HepG2 (cell line): Measurements from ENCODE around the gene CIAO2B. TPM values are rescaled to one million over a fixed set of nuclear protein-coding genes. Genes with fewer than 3 reads are reported as not detected.

Source experiments
- ASH2L ChIP-seq: fragments of 300-600, 200-600 bp; sonication (generic); IDR thresholded peaks from 2 replicates; pipeline ENCODE4 v1.7.0; 2017; ENCODE audit warnings: low read depth, mild to moderate bottlenecking, moderate library complexity, mixed read lengths, low read length; ENCODE audit not compliant: insufficient read length
- FLYWCH1 ChIP-seq: sonication (generic); formaldehyde crosslinking; IDR thresholded peaks from 2 replicates; pipeline ENCODE4 v1.8.1; 2023; ENCODE audit warnings: mild to moderate bottlenecking, missing genetic modification reagents
- HIVEP1 ChIP-seq: sonication (generic); formaldehyde crosslinking; IDR thresholded peaks from 2 replicates; pipeline ENCODE4 v1.4.0; 2020; ENCODE audit warnings: mild to moderate bottlenecking, missing genetic modification reagents
- IRX3 ChIP-seq: sonication (generic); formaldehyde crosslinking; IDR thresholded peaks from 2 replicates; pipeline ENCODE4 v1.8.1; 2023; ENCODE audit warnings: mild to moderate bottlenecking, low read depth, missing genetic modification reagents, borderline replicate concordance
- MIER2 ChIP-seq: IDR thresholded peaks from 2 replicates; pipeline ENCODE4 v1.6.1; 2016; ENCODE audit warnings: missing biosample characterization, missing genetic modification reagents
- MZF1 ChIP-seq: sonication (generic); formaldehyde crosslinking; IDR thresholded peaks from 2 replicates; pipeline ENCODE4 v1.8.1; 2023; ENCODE audit warnings: mild to moderate bottlenecking, missing genetic modification reagents, borderline replicate concordance
- POLR2A ChIP-seq, 2 experiments: IDR thresholded peaks; 2 replicates each; pipeline ENCODE4 v1.6.1; 2011; ENCODE audit warnings: low read depth in 2 of 2, low read length in 2 of 2, mild to moderate bottlenecking in 1 of 2, moderate library complexity in 1 of 2; ENCODE audit not compliant: insufficient read depth in 1 of 2
- STAT5B ChIP-seq: sonication (generic); formaldehyde crosslinking; IDR thresholded peaks from 2 replicates; pipeline ENCODE4 v1.4.0; 2020; ENCODE audit warnings: missing genetic modification reagents
- ZNF101 ChIP-seq: sonication (generic); formaldehyde crosslinking; IDR thresholded peaks from 2 replicates; pipeline ENCODE4 v1.4.0; 2020; ENCODE audit warnings: mild to moderate bottlenecking, low read depth, missing genetic modification reagents, borderline replicate concordance
- ZNF121 ChIP-seq: sonication (generic); formaldehyde crosslinking; IDR thresholded peaks from 2 replicates; pipeline ENCODE4 v1.5.0; 2020; ENCODE audit warnings: mild to moderate bottlenecking, missing genetic modification reagents
- ZNF781 ChIP-seq: sonication (generic); formaldehyde crosslinking; IDR thresholded peaks from 2 replicates; pipeline ENCODE4 v1.5.1; 2020; ENCODE audit warnings: borderline replicate concordance, mild to moderate bottlenecking, missing genetic modification reagents; ENCODE audit errors: not compliant biosample characterization
- ZNF792 ChIP-seq: IDR thresholded peaks from 2 replicates; pipeline ENCODE4 v1.6.1; 2016
- ZSCAN29 ChIP-seq: sonication (generic); formaldehyde crosslinking; conservative IDR thresholded peaks from 2 replicates; pipeline ENCODE4 v1.4.0; 2020; ENCODE audit warnings: mild to moderate bottlenecking, missing genetic modification reagents
- polyA plus RNA-seq, 8 experiments: library from polyadenylated mRNA; depleted of rRNA in 3 of 8; stranded (reverse) in 7 of 8; unstranded in 1 of 8; fragments of >200 nt; fragmentation: Illumina TruSeq in 4 of 8; extraction: Trizol in 4 of 8; gene quantifications; 2 replicates each; pipeline versions ENCODE4 v1.2.1 to v1.2.3, GENCODE V29; 2011 to 2016; ENCODE audit warnings: low read depth in 4 of 8, missing spikeins in 1 of 8, mixed read lengths in 1 of 8; ENCODE audit not compliant: insufficient read depth in 1 of 8
- total RNA-seq, 5 experiments: library from RNA; depleted of rRNA; stranded (reverse); fragments of >200 nt; fragmentation: Illumina TruSeq; extraction: Trizol; gene quantifications; 2 replicates each; pipeline ENCODE4 v1.2.3, GENCODE V29; 2016; ENCODE audit warnings: low read depth in 1 of 5
- TF ChIP-seq, protein P1 (sequence below): sonication (generic); formaldehyde crosslinking; conservative IDR thresholded peaks from 2 replicates; pipeline ENCODE4 v1.8.0; 2022; ENCODE audit warnings: low read depth, missing genetic modification reagents
- TF ChIP-seq, protein P2 (sequence below): sonication (generic); formaldehyde crosslinking; IDR thresholded peaks from 2 replicates; pipeline ENCODE4 v1.5.0; 2020; ENCODE audit warnings: mild to moderate bottlenecking, low read depth, missing genetic modification reagents, borderline replicate concordance
- TF ChIP-seq, protein P3 (sequence below): sonication (generic); formaldehyde crosslinking; IDR thresholded peaks from 2 replicates; pipeline ENCODE4 v1.8.0; 2022; ENCODE audit warnings: mild to moderate bottlenecking, missing genetic modification reagents, borderline replicate concordance
- TF ChIP-seq, protein P4 (sequence below): sonication (generic); formaldehyde crosslinking; IDR thresholded peaks from 2 replicates; pipeline ENCODE4 v1.5.1; 2020; ENCODE audit warnings: mild to moderate bottlenecking, moderate library complexity, missing genetic modification reagents
- TF ChIP-seq, protein P5 (sequence below): sonication (generic); formaldehyde crosslinking; IDR thresholded peaks from 2 replicates; pipeline ENCODE4 v1.4.0; 2020; ENCODE audit warnings: missing genetic modification reagents, borderline replicate concordance

Gene CIAO2B
- total and polyA plus RNA-seq, 2 of the 13 experiments (the other 11 are each of a cell fraction or from before 2014, with no cell fraction given), result 157 to 293 TPM

DNA sequence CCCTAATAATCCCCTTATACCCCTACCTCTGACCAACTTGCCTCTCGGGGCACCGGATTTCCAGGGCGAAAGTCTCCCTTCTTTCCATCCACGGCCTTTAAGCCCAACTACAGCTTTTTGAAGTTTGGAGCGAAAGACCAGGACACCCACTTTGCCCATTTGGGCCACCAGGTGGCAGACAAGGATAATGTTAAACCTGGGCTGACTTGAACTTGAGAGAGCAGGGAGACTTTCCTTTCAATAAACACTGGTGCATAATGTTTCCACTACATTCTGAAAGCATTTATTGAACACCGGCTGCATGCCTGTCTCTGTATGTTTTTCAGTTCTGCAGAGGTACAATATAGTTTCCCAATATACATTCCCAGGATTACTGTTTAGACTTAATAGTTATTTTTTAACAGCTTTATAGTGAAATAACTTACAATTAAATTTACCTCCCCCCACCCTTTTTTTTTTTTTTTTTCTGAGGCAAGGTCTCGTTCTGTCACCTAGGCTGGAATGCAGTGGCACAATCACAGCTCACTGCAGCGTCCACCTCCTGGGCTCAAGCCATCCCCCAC is 20.0 kb upstream of the CIAO2B start (continued):
- TF ChIP-seq ASH2L, result no peak
- TF ChIP-seq ZNF792, result peak; percentile 59; the same call in 1 of the 2 replicates
- TF ChIP-seq POLR2A (IDR thresholded peaks at IDR 0.05; ENCODE audit: insufficient read depth in 1 of 2, low read depth in 2 of 2, low read length in 2 of 2), result no peak
- TF ChIP-seq, protein P1, sequence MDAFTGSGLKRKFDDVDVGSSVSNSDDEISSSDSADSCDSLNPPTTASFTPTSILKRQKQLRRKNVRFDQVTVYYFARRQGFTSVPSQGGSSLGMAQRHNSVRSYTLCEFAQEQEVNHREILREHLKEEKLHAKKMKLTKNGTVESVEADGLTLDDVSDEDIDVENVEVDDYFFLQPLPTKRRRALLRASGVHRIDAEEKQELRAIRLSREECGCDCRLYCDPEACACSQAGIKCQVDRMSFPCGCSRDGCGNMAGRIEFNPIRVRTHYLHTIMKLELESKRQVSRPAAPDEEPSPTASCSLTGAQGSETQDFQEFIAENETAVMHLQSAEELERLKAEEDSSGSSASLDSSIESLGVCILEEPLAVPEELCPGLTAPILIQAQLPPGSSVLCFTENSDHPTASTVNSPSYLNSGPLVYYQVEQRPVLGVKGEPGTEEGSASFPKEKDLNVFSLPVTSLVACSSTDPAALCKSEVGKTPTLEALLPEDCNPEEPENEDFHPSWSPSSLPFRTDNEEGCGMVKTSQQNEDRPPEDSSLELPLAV (CRISPR knock-in tag), result no peak
- TF ChIP-seq, protein P2, sequence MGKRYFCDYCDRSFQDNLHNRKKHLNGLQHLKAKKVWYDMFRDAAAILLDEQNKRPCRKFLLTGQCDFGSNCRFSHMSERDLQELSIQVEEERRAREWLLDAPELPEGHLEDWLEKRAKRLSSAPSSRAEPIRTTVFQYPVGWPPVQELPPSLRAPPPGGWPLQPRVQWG, result no peak
- TF ChIP-seq, protein P3, sequence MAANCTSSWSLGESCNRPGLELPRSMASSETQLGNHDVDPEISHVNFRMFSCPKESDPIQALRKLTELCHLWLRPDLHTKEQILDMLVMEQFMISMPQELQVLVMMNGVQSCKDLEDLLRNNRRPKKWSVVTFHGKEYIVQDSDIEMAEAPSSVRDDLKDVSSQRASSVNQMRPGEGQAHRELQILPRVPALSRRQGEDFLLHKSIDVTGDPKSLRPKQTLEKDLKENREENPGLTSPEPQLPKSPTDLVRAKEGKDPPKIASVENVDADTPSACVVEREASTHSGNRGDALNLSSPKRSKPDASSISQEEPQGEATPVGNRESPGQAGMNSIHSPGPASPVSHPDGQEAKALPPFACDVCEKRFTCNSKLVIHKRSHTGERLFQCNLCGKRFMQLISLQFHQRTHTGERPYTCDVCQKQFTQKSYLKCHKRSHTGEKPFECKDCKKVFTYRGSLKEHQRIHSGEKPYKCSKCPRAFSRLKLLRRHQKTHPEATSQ, result no peak
- no peak for TF ChIP-seq ZSCAN29 (CRISPR knock-in tag)
- no peak for TF ChIP-seq ZNF121 (CRISPR knock-in tag)
- TF ChIP-seq MZF1 (CRISPR knock-in tag), result no peak
- TF ChIP-seq, protein P4, sequence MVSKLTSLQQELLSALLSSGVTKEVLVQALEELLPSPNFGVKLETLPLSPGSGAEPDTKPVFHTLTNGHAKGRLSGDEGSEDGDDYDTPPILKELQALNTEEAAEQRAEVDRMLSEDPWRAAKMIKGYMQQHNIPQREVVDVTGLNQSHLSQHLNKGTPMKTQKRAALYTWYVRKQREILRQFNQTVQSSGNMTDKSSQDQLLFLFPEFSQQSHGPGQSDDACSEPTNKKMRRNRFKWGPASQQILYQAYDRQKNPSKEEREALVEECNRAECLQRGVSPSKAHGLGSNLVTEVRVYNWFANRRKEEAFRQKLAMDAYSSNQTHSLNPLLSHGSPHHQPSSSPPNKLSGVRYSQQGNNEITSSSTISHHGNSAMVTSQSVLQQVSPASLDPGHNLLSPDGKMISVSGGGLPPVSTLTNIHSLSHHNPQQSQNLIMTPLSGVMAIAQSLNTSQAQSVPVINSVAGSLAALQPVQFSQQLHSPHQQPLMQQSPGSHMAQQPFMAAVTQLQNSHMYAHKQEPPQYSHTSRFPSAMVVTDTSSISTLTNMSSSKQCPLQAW (CRISPR knock-in tag), result peak; percentile 73
- TF ChIP-seq MIER2 (CRISPR knock-in tag), result peak; percentile 71; the same call in 1 of the 2 replicates
- no peak for TF ChIP-seq ZNF101 (CRISPR knock-in tag)
- no peak for TF ChIP-seq FLYWCH1 (CRISPR knock-in tag)
- TF ChIP-seq ZNF781 (CRISPR knock-in tag), result peak; percentile 17
- TF ChIP-seq STAT5B (CRISPR knock-in tag), result no peak
- TF ChIP-seq, protein P5, sequence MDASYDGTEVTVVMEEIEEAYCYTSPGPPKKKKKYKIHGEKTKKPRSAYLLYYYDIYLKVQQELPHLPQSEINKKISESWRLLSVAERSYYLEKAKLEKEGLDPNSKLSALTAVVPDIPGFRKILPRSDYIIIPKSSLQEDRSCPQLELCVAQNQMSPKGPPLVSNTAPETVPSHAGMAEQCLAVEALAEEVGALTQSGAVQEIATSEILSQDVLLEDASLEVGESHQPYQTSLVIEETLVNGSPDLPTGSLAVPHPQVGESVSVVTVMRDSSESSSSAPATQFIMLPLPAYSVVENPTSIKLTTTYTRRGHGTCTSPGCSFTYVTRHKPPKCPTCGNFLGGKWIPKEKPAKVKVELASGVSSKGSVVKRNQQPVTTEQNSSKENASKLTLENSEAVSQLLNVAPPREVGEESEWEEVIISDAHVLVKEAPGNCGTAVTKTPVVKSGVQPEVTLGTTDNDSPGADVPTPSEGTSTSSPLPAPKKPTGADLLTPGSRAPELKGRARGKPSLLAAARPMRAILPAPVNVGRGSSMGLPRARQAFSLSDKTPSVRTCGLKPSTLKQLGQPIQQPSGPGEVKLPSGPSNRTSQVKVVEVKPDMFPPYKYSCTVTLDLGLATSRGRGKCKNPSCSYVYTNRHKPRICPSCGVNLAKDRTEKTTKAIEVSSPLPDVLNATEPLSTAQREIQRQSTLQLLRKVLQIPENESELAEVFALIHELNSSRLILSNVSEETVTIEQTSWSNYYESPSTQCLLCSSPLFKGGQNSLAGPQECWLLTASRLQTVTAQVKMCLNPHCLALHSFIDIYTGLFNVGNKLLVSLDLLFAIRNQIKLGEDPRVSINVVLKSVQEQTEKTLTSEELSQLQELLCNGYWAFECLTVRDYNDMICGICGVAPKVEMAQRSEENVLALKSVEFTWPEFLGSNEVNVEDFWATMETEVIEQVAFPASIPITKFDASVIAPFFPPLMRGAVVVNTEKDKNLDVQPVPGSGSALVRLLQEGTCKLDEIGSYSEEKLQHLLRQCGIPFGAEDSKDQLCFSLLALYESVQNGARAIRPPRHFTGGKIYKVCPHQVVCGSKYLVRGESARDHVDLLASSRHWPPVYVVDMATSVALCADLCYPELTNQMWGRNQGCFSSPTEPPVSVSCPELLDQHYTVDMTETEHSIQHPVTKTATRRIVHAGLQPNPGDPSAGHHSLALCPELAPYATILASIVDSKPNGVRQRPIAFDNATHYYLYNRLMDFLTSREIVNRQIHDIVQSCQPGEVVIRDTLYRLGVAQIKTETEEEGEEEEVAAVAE, result peak; percentile 65; the same call in 1 of the 2 replicates
- no peak for TF ChIP-seq HIVEP1 (CRISPR knock-in tag)
- TF ChIP-seq IRX3 (CRISPR knock-in tag), result no peak
